Lower lobe of right lung (tissue), 2 donors: ENCODE results near the gene TEKT5. TPM values are rescaled to one million over a fixed set of nuclear protein-coding genes. Genes with fewer than 3 reads are reported as not detected.
A peak's percentile ranks its signal among the peaks of the same experiment; 100 is the strongest.

Source experiments
- ATAC-seq, 2 donors: fragments of 200-7000 bp; cut with Tn5 transposase; one replicate each; pipeline ENCODE4 v1.9.1; 2020 to 2022; ENCODE audit warnings: mild to moderate bottlenecking in 2 of 2, moderate library complexity in 2 of 2
- DNase-seq: peaks from one replicate; pipeline ENCODE4 v3.0.0-alpha.2; 2020
- H3K27ac ChIP-seq: fragments of 200-600 bp; one replicate; pipeline ENCODE4 v1.8.0; 2022
- H3K27me3 ChIP-seq: fragments of 200-600 bp; one replicate; pipeline ENCODE4 v1.8.0; 2022; ENCODE audit warnings: low read depth
- H3K36me3 ChIP-seq: fragments of 200-600 bp; one replicate; pipeline ENCODE4 v1.8.0; 2022; ENCODE audit warnings: mild to moderate bottlenecking
- H3K4me1 ChIP-seq: fragments of 200-600 bp; one replicate; pipeline ENCODE4 v1.8.0; 2022
- H3K4me3 ChIP-seq: fragments of 200-600 bp; one replicate; pipeline ENCODE4 v1.8.0; 2022; ENCODE audit warnings: mild to moderate bottlenecking
- H3K9me3 ChIP-seq: fragments of 200-600 bp; one replicate; pipeline ENCODE4 v1.8.0; 2022
- CTCF ChIP-seq: fragments of 200-600 bp; IDR thresholded peaks from one replicate; pipeline ENCODE4 v1.8.0; 2022; ENCODE audit warnings: antibody characterized with exemption, mild to moderate bottlenecking
- intact Hi-C: fragments of 100-400 bp; cut with DNase I; formaldehyde crosslinking; loops from one replicate; pipeline ENCODE4 v1.11.0; 2022
- total RNA-seq: library from RNA; stranded (reverse); fragmentation: NEBNext Ultra II Directional; extraction: Animal tissue kit (Norgen Biotek cat#: 25700); gene quantifications from one replicate; pipeline ENCODE4 v1.2.1, GENCODE V29; 2021
- donor health status: DM: no; HTN: yes; CAD: no; lungs with severe emphysema.

The TEKT5 gene
- total RNA-seq, 1 donor from 2014 or later, result not detected

DNA sequence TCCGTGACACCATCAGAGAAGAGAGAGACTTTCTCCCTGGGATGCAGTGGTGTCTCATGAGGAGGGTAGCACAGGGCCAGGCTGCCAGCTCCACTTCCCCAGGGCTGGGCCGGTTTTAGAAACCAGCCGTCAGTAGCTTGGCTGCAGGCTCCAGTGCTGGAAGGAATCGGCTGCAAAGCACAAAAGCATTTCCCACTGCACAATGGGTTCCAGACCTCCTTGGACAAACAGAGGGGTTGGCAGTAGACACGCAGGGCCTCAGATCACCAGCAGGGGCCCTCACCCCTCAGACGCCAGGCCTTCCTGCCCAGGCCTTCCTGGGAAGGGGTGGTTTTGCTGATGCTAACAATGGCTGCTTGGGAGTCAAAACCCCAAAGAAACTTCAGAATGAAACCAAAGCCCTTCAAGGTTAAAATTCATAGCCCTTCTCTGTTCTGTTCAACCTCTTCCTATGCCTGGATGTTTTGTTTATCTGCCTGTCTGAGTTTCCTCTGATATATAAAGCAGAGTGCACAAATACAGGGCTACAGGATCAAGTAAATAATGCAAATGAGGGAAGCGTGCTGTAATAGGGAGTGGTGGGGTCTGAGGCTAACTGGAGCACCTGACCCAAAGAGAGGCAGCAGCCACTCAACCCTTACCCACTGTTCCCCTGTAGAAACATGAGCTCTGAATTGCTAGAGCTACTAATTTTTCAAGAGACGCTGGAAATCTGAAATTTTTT lies 26.2 kb downstream of the TEKT5 start:
- no peak overlapping the region for H3K27ac ChIP-seq
- no peaks in the 10 kb centered on the region for H3K9me3 ChIP-seq
- H3K27me3 ChIP-seq, result no peaks in the 10 kb centered on the region
- TF ChIP-seq CTCF, result peak; percentile 63
- no peak for DNase-seq
- H3K4me3 ChIP-seq, result no peak overlapping the region
- H3K36me3 ChIP-seq, result no peaks in the 10 kb centered on the region
- no peaks in the 10 kb centered on the region for H3K4me1 ChIP-seq
- intact Hi-C loops, result no loop called here
- peak; percentile 69 to 75 for ATAC-seq

- intact Hi-C loops, result no loop called here
Observed at GRCh38 chr16:10667239-10667638, 27.5 kb downstream of the TEKT5 start.

GRCh38 chr16:10666291-10666690 lies 28.4 kb downstream of the TEKT5 start:
- intact Hi-C loops, result no loop called here
- Histone ChIP-seq H3K27me3 (no peaks in the 10 kb centered on the region), H3K36me3 (no peaks in the 10 kb centered on the region), H3K4me1 (no peaks in the 10 kb centered on the region), H3K9me3 (no peaks in the 10 kb centered on the region), H3K4me3 (no peak overlapping the region), H3K27ac (no peak overlapping the region)
- no peak for TF ChIP-seq CTCF
- DNase-seq, result no peak
- no peak for ATAC-seq

More at GRCh38 chr16:10667239-10667638, 27.5 kb downstream of the TEKT5 start:
- no peak for TF ChIP-seq CTCF
- no peak overlapping the region for H3K4me3 ChIP-seq
- no peak overlapping the region for H3K27ac ChIP-seq
- no peaks in the 10 kb centered on the region for H3K9me3 ChIP-seq
- DNase-seq (no peak), ATAC-seq (no peak)
- H3K27me3 ChIP-seq, result no peaks in the 10 kb centered on the region
- H3K36me3 ChIP-seq, result no peaks in the 10 kb centered on the region
- no peaks in the 10 kb centered on the region for H3K4me1 ChIP-seq

- ATAC-seq (no peak), DNase-seq (no peak)
- H3K4me3 ChIP-seq, result no peak overlapping the region
- no peaks in the 10 kb centered on the region for H3K27me3 ChIP-seq
- intact Hi-C loops, result no loop called here
- no peak overlapping the region for H3K27ac ChIP-seq
- H3K36me3 ChIP-seq, result no peaks in the 10 kb centered on the region
- H3K4me1 ChIP-seq, result no peaks in the 10 kb centered on the region
- no peak for TF ChIP-seq CTCF
- no peaks in the 10 kb centered on the region for H3K9me3 ChIP-seq
Observed at GRCh38 chr16:10665166-10665565, 29.6 kb downstream of the TEKT5 start.

- H3K4me3 ChIP-seq, result no peak overlapping the region
- intact Hi-C loops, result no loop called here
- no peaks in the 10 kb centered on the region for H3K9me3 ChIP-seq
- no peaks in the 10 kb centered on the region for H3K27me3 ChIP-seq
- TF ChIP-seq CTCF, result no peak
- H3K27ac ChIP-seq, result no peak overlapping the region
- H3K36me3 ChIP-seq, result no peaks in the 10 kb centered on the region
- ATAC-seq (no peak), DNase-seq (no peak)
- no peaks in the 10 kb centered on the region for H3K4me1 ChIP-seq
Observed at GRCh38 chr16:10664720-10665126, 30.0 kb downstream of the TEKT5 start.
